IMR-90 (cell line): ENCODE data around the gene TSGA10. TPM values are rescaled to one million over a fixed set of nuclear protein-coding genes. Genes with fewer than 3 reads are reported as not detected.
"Not testable (repeated sequence)": the region's sequence is repeated elsewhere in the genome, so short reads cannot be mapped to it uniquely, and the experiment has no call there.

Experiments
- ATAC-seq: fragments of 200-7000 bp; cut with Tn5 transposase; 2 replicates; pipeline ENCODE4 v1.9.1; 2020; ENCODE audit warnings: low read depth, mild to moderate bottlenecking, moderate library complexity
- BruUV-seq: library from RNA; stranded (reverse); fragments of 400-500 nt; replicated peaks from 2 replicates; lab custom pipeline; 2021; lab: Mats Ljungman, UMichigan
- CTCF ChIA-PET: fragments of 300-600 bp; formaldehyde crosslinking; extraction: SDS; loops from one replicate; lab custom pipeline; 2021; ENCODE audit warnings: antibody characterized with exemption; lab: Yijun Ruan, JAX
- POLR2A ChIA-PET: fragments of 300-600 bp; sonication (Branson Sonifier 250); formaldehyde crosslinking; loops from one replicate; lab custom pipeline; 2022; ENCODE audit warnings: antibody characterized with exemption; ENCODE audit not compliant: unreplicated experiment; lab: Charles Lee
- DNase-seq: peaks from one replicate; pipeline ENCODE4 v3.0.0; 2013
- H2AFZ ChIP-seq: replicated peaks from 2 replicates; pipeline ENCODE3; 2013; ENCODE audit warnings: low read length, mild to moderate bottlenecking; ENCODE audit not compliant: poor library complexity
- H2AK5ac ChIP-seq: 2 replicates; pipeline ENCODE4 v1.6.1; 2013; ENCODE audit warnings: low read depth, low read length, inconsistent platforms
- H2AK9ac ChIP-seq: replicated peaks from 2 replicates; pipeline ENCODE3; 2013; ENCODE audit warnings: mild to moderate bottlenecking, low read depth, low read length, moderate library complexity; ENCODE audit not compliant: poor library complexity
- H2BK120ac ChIP-seq: 2 replicates; pipeline ENCODE4 v1.6.1; 2013; ENCODE audit warnings: low read depth, low read length, inconsistent platforms
- H2BK15ac ChIP-seq: 3 replicates; pipeline ENCODE4 v1.6.1; 2013; ENCODE audit warnings: low read depth, low read length, inconsistent platforms
- H2BK20ac ChIP-seq: 2 replicates; pipeline ENCODE4 v1.6.1; 2013; ENCODE audit warnings: low read depth, mild to moderate bottlenecking, inconsistent platforms, low read length, moderate library complexity
- H2BK5ac ChIP-seq: 2 replicates; pipeline ENCODE4 v1.6.1; 2013; ENCODE audit warnings: mild to moderate bottlenecking, low read depth, low read length, inconsistent platforms; ENCODE audit not compliant: poor library complexity, severe bottlenecking
- H3K14ac ChIP-seq: replicated peaks from 2 replicates; pipeline ENCODE4 v1.6.1; 2013; ENCODE audit warnings: low read depth, low read length, inconsistent platforms
- H3K18ac ChIP-seq: 2 replicates; pipeline ENCODE4 v1.6.1; 2013; ENCODE audit warnings: low read depth, low read length, control low read depth
- H3K23ac ChIP-seq: 2 replicates; pipeline ENCODE4 v1.6.1; 2013; ENCODE audit warnings: low read depth, low read length, inconsistent platforms
- H3K27ac ChIP-seq: 2 replicates; pipeline ENCODE4 v1.5.1; 2013; ENCODE audit warnings: mild to moderate bottlenecking, control low read depth, low read length; ENCODE audit not compliant: insufficient read depth
- H3K27me3 ChIP-seq: 2 replicates; pipeline ENCODE4 v1.6.1; 2013; ENCODE audit warnings: low read length; ENCODE audit not compliant: control insufficient read depth, insufficient read depth
- H3K36me3 ChIP-seq: 2 replicates; pipeline ENCODE4 v1.6.1; 2013; ENCODE audit warnings: low read length, mixed read lengths; ENCODE audit not compliant: control insufficient read depth, insufficient read depth
- H3K4ac ChIP-seq: 2 replicates; pipeline ENCODE4 v1.6.1; 2013; ENCODE audit warnings: low read depth, low read length, inconsistent platforms
- H3K4me1 ChIP-seq: 2 replicates; pipeline ENCODE4 v1.6.1; 2013; ENCODE audit warnings: low read length, mixed read lengths; ENCODE audit not compliant: control insufficient read depth, insufficient read depth
- H3K4me2 ChIP-seq: 2 replicates; pipeline ENCODE4 v1.6.1; 2013; ENCODE audit warnings: low read depth, mild to moderate bottlenecking, control low read depth, low read length, moderate library complexity
- H3K4me3 ChIP-seq: 2 replicates; pipeline ENCODE4 v1.5.1; 2013; ENCODE audit warnings: low read depth, mild to moderate bottlenecking, control low read depth, low read length, moderate library complexity; ENCODE audit not compliant: insufficient read depth
- H3K56ac ChIP-seq: 2 replicates; pipeline ENCODE4 v1.6.1; 2013; ENCODE audit warnings: low read length, inconsistent platforms; ENCODE audit not compliant: insufficient read depth; ENCODE audit errors: extremely low read depth
- H3K79me1 ChIP-seq, 2 experiments: 2 replicates each; pipeline ENCODE4 v1.6.1; 2013; ENCODE audit warnings: low read length in 2 of 2, inconsistent platforms in 1 of 2, low read depth in 1 of 2
- H3K9ac ChIP-seq: 2 replicates; pipeline ENCODE4 v1.6.1; 2013; ENCODE audit warnings: low read depth, low read length, control low read depth
- H3K9me1 ChIP-seq: 2 replicates; pipeline ENCODE4 v1.6.1; 2013; ENCODE audit warnings: low read length, inconsistent platforms; ENCODE audit not compliant: insufficient read depth
- H3K9me3 ChIP-seq: 2 replicates; pipeline ENCODE4 v1.6.1; 2013; ENCODE audit warnings: low read length; ENCODE audit not compliant: control insufficient read depth, insufficient read depth
- H4K20me1 ChIP-seq: 2 replicates; pipeline ENCODE4 v1.6.1; 2013; ENCODE audit warnings: low read length, inconsistent platforms; ENCODE audit not compliant: insufficient read depth
- H4K5ac ChIP-seq: 2 replicates; pipeline ENCODE4 v1.6.1; 2013; ENCODE audit warnings: mild to moderate bottlenecking, low read depth, low read length, control low read depth
- H4K8ac ChIP-seq, 2 experiments: 2 replicates each; pipeline ENCODE4 v1.6.1; 2013; ENCODE audit warnings: low read depth in 2 of 2, low read length in 2 of 2, control low read depth in 1 of 2, inconsistent platforms in 1 of 2
- H4K91ac ChIP-seq: 2 replicates; pipeline ENCODE4 v1.6.1; 2013; ENCODE audit warnings: low read depth, low read length, inconsistent platforms; ENCODE audit not compliant: insufficient read depth
- MAFK ChIP-seq: IDR thresholded peaks from 2 replicates; pipeline ENCODE4 v1.6.1; 2012; ENCODE audit warnings: low read depth, low read length, improper control_type of control experiment
- POLR2A ChIP-seq: IDR thresholded peaks from 2 replicates; pipeline ENCODE4 v1.6.1; 2012; ENCODE audit warnings: mild to moderate bottlenecking, low read depth, low read length
- WGBS, 2 experiments: methylation state at CpG; one replicate each; pipeline versions ENCODE4 v1.1.5 to v1.1.7; 2013; ENCODE audit warnings: missing lambda C conversion rate in 2 of 2; ENCODE audit not compliant: insufficient read length in 1 of 2; ENCODE audit errors: extremely low coverage in 2 of 2; 5-methylcytosine and 5-hydroxymethylcytosine counted together
- dilution Hi-C: fragments of 300-500 bp; cut with HindIII; formaldehyde crosslinking; loops from one replicate; pipeline ENCODE4 v1.14.3; 2018; ENCODE audit warnings: low sequenced_read_pairs; ENCODE audit not compliant: unreplicated experiment
- in situ Hi-C: fragments of 300-500 bp; cut with MboI; formaldehyde crosslinking; loops from 3 replicates; pipeline ENCODE4 v1.14.3; 2019; ENCODE audit warnings: low sequenced_read_pairs, inconsistent platforms, mixed read lengths
- intact Hi-C: fragments of 100-400 bp; cut with micrococcal nuclease; formaldehyde crosslinking; loops from 2 replicates; pipeline ENCODE4 v1.10.0; 2022
- polyA plus RNA-seq, 3 experiments: library from polyadenylated mRNA; depleted of rRNA; stranded (reverse); fragments of >200 nt; gene quantifications; 2 replicates each; pipeline ENCODE4 v1.2.3, GENCODE V29; 2012; ENCODE audit warnings: low replicate concordance in 1 of 3
- total RNA-seq: library from RNA; depleted of rRNA; stranded (reverse); fragments of >200 nt; gene quantifications from 2 replicates; pipeline ENCODE4 v1.2.3, GENCODE V29; 2012

The TSGA10 gene
- total and polyA plus RNA-seq, 2 of the 4 experiments (the other 2 are of a cell fraction): 0.32 to 0.54 TPM

DNA sequence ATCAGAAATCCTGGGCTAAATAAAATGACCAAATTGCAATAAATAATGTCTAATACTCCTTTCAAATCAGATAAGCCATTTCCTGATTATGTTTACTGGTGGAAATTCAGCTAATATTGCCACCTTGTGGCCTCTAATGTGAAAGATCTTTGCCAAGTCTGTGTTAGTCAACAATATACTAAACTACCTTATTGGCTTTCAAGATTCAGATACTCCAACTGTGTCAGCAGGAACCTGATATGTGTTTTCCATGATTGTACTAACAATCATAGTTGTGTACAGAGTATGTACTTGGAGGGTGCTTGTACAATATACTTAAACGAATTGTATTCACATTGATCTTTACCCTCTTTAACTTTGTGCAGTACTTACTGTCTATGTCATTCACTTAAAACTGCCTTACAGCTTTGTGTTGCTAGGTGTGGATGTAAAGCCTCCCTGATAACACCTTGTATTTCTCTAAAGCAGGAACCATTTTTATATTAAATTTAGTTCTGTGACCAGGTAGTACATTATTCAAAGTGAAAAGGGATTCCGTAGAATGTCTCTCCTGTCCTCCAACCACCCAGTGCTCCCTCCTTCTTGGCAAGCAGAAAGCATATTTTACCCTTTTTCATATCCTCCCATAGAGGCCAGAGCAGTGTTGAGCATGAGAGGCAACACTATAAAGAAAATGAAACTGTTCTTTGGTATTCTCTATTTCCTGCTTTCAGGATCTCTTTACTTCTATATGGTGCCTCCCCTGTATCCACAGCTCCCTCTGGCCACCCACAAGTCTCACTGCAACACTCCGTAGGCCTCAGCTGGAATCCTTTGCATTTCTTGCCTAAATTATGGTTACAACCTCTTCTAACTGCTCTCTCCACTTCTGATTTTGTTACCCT lies 88.4 kb downstream of the TSGA10 start (continued):
- TF ChIP-seq MAFK (no peak), POLR2A (no peak)

DNA sequence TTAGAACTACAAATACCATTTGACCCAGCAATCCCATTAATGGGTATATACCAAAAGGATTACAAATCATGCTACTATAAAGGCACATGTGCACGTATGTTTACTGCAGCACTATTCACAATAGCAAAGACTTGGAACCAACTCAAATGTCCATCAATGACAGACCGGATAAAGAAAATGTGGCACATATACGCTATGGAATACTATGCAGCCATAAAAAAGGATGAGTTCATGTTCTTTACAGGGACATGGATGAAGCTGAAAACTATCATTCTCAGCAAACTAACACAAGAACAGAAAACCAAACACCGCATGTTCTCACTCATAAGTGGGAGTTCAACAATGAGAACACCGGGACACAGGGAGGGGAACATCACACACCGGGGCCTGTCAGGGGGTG lies 105.6 kb downstream of the TSGA10 start:
- H3K23ac ChIP-seq, H4K91ac ChIP-seq, H4K5ac ChIP-seq, H3K27ac ChIP-seq, POLR2A ChIA-PET, H3K14ac ChIP-seq, H2AK9ac ChIP-seq, H2BK20ac ChIP-seq, H3K9ac ChIP-seq, H3K27me3 ChIP-seq, BruUV-seq, H3K36me3 ChIP-seq, H3K56ac ChIP-seq, dilution Hi-C loops, H2AK5ac ChIP-seq, H3K4me3 ChIP-seq, H2BK5ac ChIP-seq, H4K20me1 ChIP-seq, DNase-seq, H3K79me1 ChIP-seq, H4K8ac ChIP-seq, ATAC-seq, H2AFZ ChIP-seq, H2BK15ac ChIP-seq, H3K9me3 ChIP-seq, H3K4me1 ChIP-seq, H3K9me1 ChIP-seq, H3K4ac ChIP-seq, H3K4me2 ChIP-seq, H2BK120ac ChIP-seq, CTCF ChIA-PET, in situ Hi-C loops, H3K18ac ChIP-seq: not testable (repeated sequence)
- intact Hi-C loops: loop anchor here (10.0 kb wide), 1 partner anchor 1034 kb away; no protein-coding TSS in a partner anchor
- WGBS, 2 experiments: no CpG with 5 or more reads among the region's 6 CpGs

DNA sequence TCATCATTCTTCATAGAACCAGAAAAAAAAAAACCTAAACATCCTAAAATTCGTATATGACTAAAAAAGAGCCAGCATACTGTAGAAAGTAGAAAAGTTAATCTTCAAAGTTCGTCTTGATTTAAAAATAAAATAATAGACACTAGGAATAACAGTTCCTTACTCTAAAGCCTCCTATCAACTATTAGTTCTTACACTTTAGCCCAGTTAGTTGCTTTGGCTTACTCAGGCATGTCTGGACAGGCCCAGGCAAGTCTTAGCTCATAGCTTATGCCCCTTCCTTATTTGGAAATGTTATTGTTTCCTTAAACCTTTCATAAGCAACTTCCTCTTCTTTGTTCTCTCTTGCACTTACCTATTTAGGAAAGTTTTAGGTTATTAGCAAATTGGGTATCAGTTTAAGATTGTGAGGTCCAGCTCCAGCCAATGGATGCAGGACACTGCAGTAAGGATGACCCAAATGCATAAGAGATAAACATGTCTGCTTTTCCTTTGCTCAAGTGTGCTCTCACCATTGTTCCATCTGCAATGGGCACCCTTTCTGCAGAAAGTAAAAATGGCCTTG lies 113.9 kb downstream of the TSGA10 start:
- dilution Hi-C loops, BruUV-seq: not testable (repeated sequence)
- peak; percentile 38 for DNase-seq

More for the DNA sequence above, 113.9 kb downstream of the TSGA10 start:
- Histone ChIP-seq H2BK15ac (peak overlapping the region; percentile 52; the same call in 2 of the 3 replicates), H2BK20ac (peak overlapping the region; percentile 92), H4K8ac (peak overlapping the region; percentile 87 to 91; a peak in 3 of 4 replicates), H4K5ac (peak overlapping the region; percentile 99), H2AK5ac (peak overlapping the region; percentile 58; the same call in 1 of the 2 replicates), H3K18ac (peak overlapping the region; percentile 100), H3K23ac (peak overlapping the region; percentile 72; the same call in 1 of the 2 replicates), H2BK120ac (peak overlapping the region; percentile 96; the same call in 1 of the 2 replicates), H3K4ac (peak overlapping the region; percentile 88), H4K91ac (peak overlapping the region; percentile 84), H3K14ac (peak overlapping the region; percentile 91), H3K27ac (peak overlapping the region; percentile 92), H2BK5ac (peak overlapping the region; percentile 99)
- CTCF ChIA-PET, H3K56ac ChIP-seq, H3K9me1 ChIP-seq, ATAC-seq, H3K4me2 ChIP-seq, H3K27me3 ChIP-seq, H3K4me3 ChIP-seq, H2AK9ac ChIP-seq, in situ Hi-C loops, H3K9me3 ChIP-seq, H3K36me3 ChIP-seq, H3K79me1 ChIP-seq, H4K20me1 ChIP-seq, H3K9ac ChIP-seq, H2AFZ ChIP-seq, POLR2A ChIA-PET, H3K4me1 ChIP-seq: not testable (repeated sequence)
- intact Hi-C loops: loop anchor here (10.0 kb wide), 1 partner anchor 1026 kb away; no protein-coding TSS in a partner anchor
- no CpG with 5 or more reads among the region's 2 CpGs for WGBS, 2 experiments
